ENCODE measurements around the gene CCDC51. TPM values are rescaled to one million over a fixed set of nuclear protein-coding genes. Genes with fewer than 3 reads are reported as not detected.
A peak's percentile ranks its signal among the peaks of the same experiment; 100 is the strongest.

The CCDC51 gene
- total and polyA plus RNA-seq, 9 of the 15 experiments (the other 6 are each of a cell fraction or from before 2014, with no cell fraction given) = 6.5 to 18.6 (median 15.7) TPM

GRCh38 chr3:48478626-48479555 is 39.0 kb upstream of the CCDC51 start:
- Histone ChIP-seq H3K4me3 (no peak overlapping the region), H3K9me1 (ENCODE audit: control insufficient read depth, insufficient read depth, low read length) (no peaks in the 10 kb centered on the region), H3K9ac (ENCODE audit: insufficient read depth in 1 of 2, low read depth in 2 of 2, low read length in 2 of 2) (no peak overlapping the region), H3K9me3 (replicated peaks; ENCODE audit: control insufficient read depth, insufficient read depth, low read depth, low read length) (no peaks in the 10 kb centered on the region), H4K20me1 (replicated peaks; ENCODE audit: control insufficient read depth, insufficient read depth, low read length) (no peaks in the 10 kb centered on the region), H3K79me2 (ENCODE audit: control insufficient read depth, insufficient read depth, low read length) (no peaks in the 10 kb centered on the region), H3K4me1 (replicated peaks in 1 of 2; ENCODE audit: control insufficient read depth in 2 of 2, insufficient read depth in 2 of 2, low read length in 2 of 2) (peaks cover 0 to 9% of the 10 kb centered on the region in 2 experiments; a peak in 3 of 5 replicates), H3K27ac (ENCODE audit: extremely low read depth, low read depth, low read length) (no peak overlapping the region), H3K27me3 (ENCODE audit: control insufficient read depth in 2 of 2, insufficient read depth in 2 of 2, low read length in 2 of 2) (no peaks in the 10 kb centered on the region), H2AFZ (ENCODE audit: low read depth, low read length) (no peak overlapping the region), H3K4me2 (ENCODE audit: insufficient read depth, low read length) (no peak overlapping the region), H3K36me3 (ENCODE audit: control insufficient read depth, insufficient read depth, low read length) (no peaks in the 10 kb centered on the region)
- TF ChIP-seq FOXJ2 (tag; IDR thresholded peaks at IDR 0.05) = no peak
- no peak for TF ChIP-seq ID3 (CRISPR knock-in tag; IDR thresholded peaks at IDR 0.05)
- TF ChIP-seq ID3 (tag; IDR thresholded peaks at IDR 0.05) = no peak
- TF ChIP-seq SETDB1 (IDR thresholded peaks at IDR 0.05; ENCODE audit: low read length) = no peak
- DNase-seq (ENCODE audit: extremely low read depth in 1 of 4, low spot score in 3 of 4) (no peak), ATAC-seq (peak; percentile 31; the same call in 1 of the 3 replicates), FAIRE-seq (no peak)
- no TSS peak for BruUV-seq (replicated peaks)
- POLR2A ChIA-PET = no interaction called here
- CTCF ChIA-PET (ENCODE audit: low intra/inter-chr PET ratio) = no interaction called here
- 61% methylated on average over 15 of the region's 19 CpGs for WGBS (ENCODE audit: insufficient coverage, low coverage, missing lambda C conversion rate)
- intact Hi-C loops (cut with micrococcal nuclease) = no loop called here
- in situ Hi-C loops (cut with MboI) = no loop called here

Measured in K562 (cell line).